Rectal smooth muscle tissue (tissue), 1 donor: ENCODE data around the gene HDAC6.
"Not testable (repeated sequence)": the region's sequence is repeated elsewhere in the genome, so short reads cannot be mapped to it uniquely, and the experiment has no call there.

Source experiments
- H3K27ac ChIP-seq: one replicate; pipeline ENCODE4 v1.7.0; 2013; ENCODE audit warnings: low read depth, low read length, inconsistent platforms
- H3K27me3 ChIP-seq: one replicate; pipeline ENCODE4 v1.7.0; 2013; ENCODE audit warnings: low read length; ENCODE audit not compliant: control insufficient read depth, insufficient read depth
- H3K36me3 ChIP-seq: one replicate; pipeline ENCODE4 v1.7.0; 2013; ENCODE audit warnings: low read length; ENCODE audit not compliant: control insufficient read depth, insufficient read depth
- H3K4me1 ChIP-seq: one replicate; pipeline ENCODE4 v1.7.0; 2013; ENCODE audit warnings: low read length; ENCODE audit not compliant: control insufficient read depth, insufficient read depth
- H3K4me3 ChIP-seq: one replicate; pipeline ENCODE4 v1.7.0; 2013; ENCODE audit warnings: low read length
- H3K9ac ChIP-seq: one replicate; pipeline ENCODE4 v1.7.0; 2013; ENCODE audit warnings: low read length

Gene HDAC6

DNA sequence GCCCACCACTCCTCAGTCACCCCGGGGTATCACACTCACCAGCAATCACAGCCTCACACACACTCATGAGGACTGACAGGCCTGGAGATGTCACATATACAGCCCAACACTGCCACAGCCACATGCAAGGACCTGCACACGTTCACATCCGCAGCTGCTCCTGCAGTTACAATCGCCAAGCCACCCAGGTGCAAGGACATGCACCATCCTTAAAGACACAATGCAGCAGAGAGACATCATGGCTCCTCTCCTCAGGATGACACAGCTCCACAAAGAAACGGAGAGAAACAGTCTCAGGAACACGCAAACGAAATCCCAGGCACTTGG, 32.5 kb downstream of the HDAC6 start:
- Histone ChIP-seq H3K27ac (no peak overlapping the region), H3K27me3 (peaks cover 19% of the 10 kb centered on the region), H3K9ac (no peak overlapping the region)

DNA sequence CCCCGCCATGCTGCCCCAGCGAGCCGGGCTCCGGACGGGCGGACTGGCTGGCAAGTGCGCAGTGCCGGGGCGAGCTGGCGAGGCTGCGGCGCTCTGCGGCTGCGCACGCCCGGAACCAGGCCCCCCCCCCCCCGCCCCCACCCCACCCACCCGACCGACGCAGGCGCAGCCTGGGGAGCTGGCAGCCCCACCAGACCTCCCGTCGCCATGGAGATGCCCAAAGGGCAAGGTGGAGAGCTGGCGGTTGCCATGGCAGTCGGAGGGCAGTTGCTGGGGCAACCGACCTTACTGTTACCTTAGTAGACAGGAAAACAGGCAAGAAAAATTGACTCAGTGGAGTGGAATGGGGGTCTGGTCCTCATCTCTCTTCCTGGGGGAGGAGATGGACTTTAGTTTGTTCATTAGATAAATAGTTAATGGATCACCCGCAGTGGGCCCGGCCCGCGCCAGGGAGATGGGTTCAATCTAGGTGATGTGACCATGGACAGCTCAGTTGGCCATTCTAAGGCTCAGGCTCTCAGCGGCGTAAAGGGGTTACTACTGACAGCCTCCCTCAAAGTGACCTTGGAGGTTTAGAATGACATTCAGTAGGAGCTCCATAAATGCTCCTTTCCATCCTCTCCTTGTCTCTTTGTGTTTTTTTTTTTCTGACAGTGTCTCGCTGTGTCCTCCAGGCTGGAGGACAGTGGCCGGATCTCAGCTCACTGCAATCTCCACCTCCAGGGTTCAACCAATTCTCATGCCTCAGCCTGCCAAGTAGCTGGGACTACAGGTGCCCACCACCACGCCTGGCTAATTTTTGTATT, 33.9 kb downstream of the HDAC6 start, which contains the start of gene PCSK1N:
TSS of gene PCSK1N (minus strand) at position 87 of the 806 bp plus-strand sequence. CDS start at position 9, 78 bp downstream.
- Histone ChIP-seq H3K36me3 (no peaks in the 10 kb centered on the region), H3K9ac (no peak within 1 kb of the TSS), H3K27ac (no peak within 1 kb of the TSS), H3K27me3 (peaks cover 17% of the 10 kb centered on the region), H3K4me1 (no peaks in the 10 kb centered on the region), H3K4me3 (peak within 1 kb of the TSS; percentile 29)

More for the DNA sequence above, 32.5 kb downstream of the HDAC6 start:
- no peaks in the 10 kb centered on the region for H3K4me1 ChIP-seq
- H3K4me3 ChIP-seq = no peak overlapping the region
- no peaks in the 10 kb centered on the region for H3K36me3 ChIP-seq

GRCh38 chrX:48839686-48840085, 37.8 kb downstream of the HDAC6 start:
- H3K36me3 ChIP-seq = no peaks in the 10 kb centered on the region
- H3K27me3 ChIP-seq = no peaks in the 10 kb centered on the region
- no peaks in the 10 kb centered on the region for H3K4me1 ChIP-seq
- no peak overlapping the region for H3K27ac ChIP-seq
- H3K9ac ChIP-seq = no peak overlapping the region
- no peak overlapping the region for H3K4me3 ChIP-seq

DNA sequence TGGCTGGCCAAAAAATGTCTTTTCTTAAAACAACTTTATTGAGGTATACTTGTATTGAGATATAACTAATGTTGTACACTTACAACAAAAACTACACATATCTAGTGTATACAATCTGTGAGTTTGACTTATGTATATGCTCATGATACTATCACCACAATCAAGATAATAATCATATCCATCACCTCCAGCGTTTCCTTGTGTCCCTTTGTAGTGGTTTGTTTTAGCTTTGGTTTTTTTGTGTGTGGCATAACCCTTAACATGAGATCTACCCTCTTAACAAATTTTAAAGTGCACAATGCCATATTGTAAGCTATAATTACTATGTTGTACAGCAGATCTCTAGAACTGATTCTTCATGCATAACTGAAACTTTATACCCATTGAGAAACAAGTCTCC, 47.0 kb downstream of the HDAC6 start:
- Histone ChIP-seq H3K27me3 (no peaks in the 10 kb centered on the region), H3K4me3 (no peak overlapping the region), H3K9ac (no peak overlapping the region), H3K27ac (no peak overlapping the region), H3K4me1 (no peaks in the 10 kb centered on the region), H3K36me3 (no peaks in the 10 kb centered on the region)

GRCh38 chrX:48852857-48853256, 51.0 kb downstream of the HDAC6 start:
- Histone ChIP-seq H3K9ac (no peak overlapping the region), H3K4me1 (no peaks in the 10 kb centered on the region), H3K36me3 (no peaks in the 10 kb centered on the region), H3K27me3 (no peaks in the 10 kb centered on the region), H3K27ac (no peak overlapping the region), H3K4me3 (no peak overlapping the region)

- not testable (repeated sequence) for H3K9ac ChIP-seq, H3K27me3 ChIP-seq, H3K27ac ChIP-seq, H3K4me3 ChIP-seq, H3K4me1 ChIP-seq, H3K36me3 ChIP-seq
These were observed 51.6 kb downstream of the HDAC6 start for GRCh38 chrX:48853494-48853893.

DNA sequence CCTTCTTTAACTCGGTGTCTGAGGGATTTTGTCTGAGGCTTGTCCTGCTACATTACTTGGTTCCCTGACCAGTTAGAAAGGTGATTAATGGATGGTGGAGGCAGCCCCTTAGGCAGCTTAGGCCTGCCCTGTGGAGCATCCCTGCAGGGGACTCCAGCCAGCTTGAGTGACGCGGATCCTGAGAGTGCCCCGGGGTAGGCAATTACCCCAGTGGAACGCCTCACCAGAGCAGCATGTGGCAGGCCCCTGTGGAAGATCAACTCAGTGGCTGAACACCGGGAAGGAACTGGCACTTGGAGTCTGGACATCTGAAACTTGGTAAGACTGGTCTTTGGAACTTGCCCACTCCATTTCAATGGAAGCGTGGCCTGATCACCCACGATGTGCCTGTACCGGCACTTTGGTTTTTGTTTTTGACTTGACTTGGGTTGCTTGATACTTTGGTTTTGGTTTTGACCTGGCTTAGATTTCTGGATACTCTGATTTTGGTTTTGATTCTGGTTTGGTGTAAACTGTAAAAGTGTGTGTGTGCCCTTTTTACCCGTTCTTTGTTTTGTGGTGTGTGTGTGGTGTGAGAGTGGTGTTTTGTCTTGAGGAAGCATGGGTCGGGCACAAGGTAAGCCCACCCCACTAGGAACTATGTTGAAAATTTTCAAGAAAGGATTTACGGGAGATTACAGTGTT, 52.4 kb downstream of the HDAC6 start:
- not testable (repeated sequence) for H3K4me3 ChIP-seq, H3K9ac ChIP-seq, H3K27ac ChIP-seq, H3K4me1 ChIP-seq, H3K36me3 ChIP-seq, H3K27me3 ChIP-seq

GRCh38 chrX:48854898-48855297, 53.0 kb downstream of the HDAC6 start:
- H3K4me3 ChIP-seq = no peak overlapping the region
- no peak overlapping the region for H3K9ac ChIP-seq
- H3K27ac ChIP-seq = no peak overlapping the region

DNA sequence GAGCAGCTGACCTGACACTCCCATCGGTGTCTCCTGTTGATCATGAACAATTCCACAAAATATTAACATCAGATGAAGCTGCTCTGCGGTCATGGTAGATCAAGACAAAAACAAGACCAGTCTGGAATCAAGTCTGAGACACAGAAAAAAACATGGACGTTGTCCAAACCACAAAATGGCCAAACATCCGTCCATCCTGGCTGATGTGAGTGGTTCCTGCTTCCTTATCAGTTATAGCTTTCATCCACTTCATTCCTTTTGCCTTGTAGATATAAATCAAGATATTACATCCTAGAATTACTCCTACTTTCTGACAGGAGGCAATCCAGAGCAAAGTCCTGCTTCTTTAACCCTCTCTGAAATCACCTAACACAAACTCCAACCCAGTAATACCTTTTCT, 62.3 kb downstream of the HDAC6 start:
- no peaks in the 10 kb centered on the region for H3K27me3 ChIP-seq
- H3K36me3 ChIP-seq = no peaks in the 10 kb centered on the region
- H3K4me3 ChIP-seq = no peak overlapping the region
- H3K9ac ChIP-seq = no peak overlapping the region
- H3K27ac ChIP-seq = no peak overlapping the region
- no peaks in the 10 kb centered on the region for H3K4me1 ChIP-seq

More at GRCh38 chrX:48854898-48855297, 53.0 kb downstream of the HDAC6 start:
- Histone ChIP-seq H3K4me1 (no peaks in the 10 kb centered on the region), H3K27me3 (no peaks in the 10 kb centered on the region), H3K36me3 (no peaks in the 10 kb centered on the region)

DNA sequence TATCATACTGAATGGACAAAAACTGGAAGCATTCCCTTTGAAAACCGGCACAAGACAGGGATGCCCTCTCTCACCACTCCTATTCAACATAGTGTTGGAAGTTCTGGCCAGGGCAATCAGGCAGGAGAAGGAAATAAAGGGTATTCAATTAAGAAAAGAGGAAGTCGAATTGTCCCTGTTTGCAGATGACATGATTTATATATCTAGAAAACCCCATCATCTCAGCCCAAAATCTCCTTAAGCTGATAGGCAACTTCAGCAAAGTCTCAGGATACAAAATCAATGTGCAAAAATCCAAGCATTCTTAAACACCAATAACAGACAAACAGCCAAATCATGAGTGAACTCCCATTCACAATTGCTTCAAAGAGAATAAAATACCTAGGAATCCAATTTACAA, 70.2 kb downstream of the HDAC6 start:
- H3K27ac ChIP-seq, H3K9ac ChIP-seq, H3K4me3 ChIP-seq, H3K36me3 ChIP-seq, H3K27me3 ChIP-seq, H3K4me1 ChIP-seq: not testable (repeated sequence)
